Measurements from ENCODE around the gene C2orf78. TPM values are rescaled to one million over a fixed set of nuclear protein-coding genes. Genes with fewer than 3 reads are reported as not detected.

C2orf78 gene
- total RNA-seq, 1 experiment from 2014 or later: not detected

- H3K9me3 ChIP-seq (ENCODE audit: control insufficient read depth, insufficient read depth, low read depth, low read length): no peaks in the 10 kb centered on the region
- BruUV-seq (replicated peaks): no TSS peak
- TF ChIP-seq CTCF (IDR thresholded peaks at IDR 0.05) (no peak), TCF7L2 (IDR thresholded peaks at IDR 0.05; ENCODE audit: low read depth, low read length) (no peak), SIN3A (IDR thresholded peaks at IDR 0.05; ENCODE audit: borderline replicate concordance, insufficient read depth, low read depth, low read length) (no peak), REST (IDR thresholded peaks at IDR 0.05; ENCODE audit: insufficient read depth in 1 of 2, low read depth in 2 of 2, low read length in 1 of 2) (no peak), POLR2AphosphoS5 (IDR thresholded peaks at IDR 0.05; ENCODE audit: low read depth, low read length) (no peak)
- DNase-seq (ENCODE audit: low read depth, low spot score) (no peak), ATAC-seq (no peak)
- intact Hi-C loops (cut with micrococcal nuclease; ENCODE audit: unreplicated experiment): no loop called here
- no peaks in the 10 kb centered on the region for H3K4me1 ChIP-seq (ENCODE audit: control insufficient read depth, insufficient read depth, low read length)
- in situ Hi-C loops (cut with HindIII; ENCODE audit: low pct_unique_long_range_greater_than_20kb, low sequenced_read_pairs): no loop called here
- CTCF ChIA-PET: no interaction called here
- POLR2A ChIA-PET: no interaction called here
- H3K27me3 ChIP-seq (ENCODE audit: control insufficient read depth, insufficient read depth, low read length): no peaks in the 10 kb centered on the region
- H3K27ac ChIP-seq (ENCODE audit: low read length): no peak overlapping the region
- H3K36me3 ChIP-seq (ENCODE audit: control insufficient read depth, insufficient read depth, low read length): peaks cover 4% of the 10 kb centered on the region
- H3K4me3 ChIP-seq (ENCODE audit: low read depth in 2 of 2, low read length in 2 of 2): no peak overlapping the region
These were observed 58.1 kb downstream of the C2orf78 start for GRCh38 chr2:73841912-73842738.

GRCh38 chr2:73842739-73843019 is 58.7 kb downstream of the C2orf78 start:
- H3K27me3 ChIP-seq (ENCODE audit: control insufficient read depth, insufficient read depth, low read length): no peaks in the 10 kb centered on the region
- DNase-seq (ENCODE audit: low read depth, low spot score) (no peak), ATAC-seq (no peak)
- POLR2A ChIA-PET: interaction anchor here (0.6 kb wide), 1 partner anchor 305 kb away, joined by 3 read pairs; the partner anchor contains the start of gene BOLA3
- no TSS peak for BruUV-seq (replicated peaks)
- intact Hi-C loops (cut with micrococcal nuclease; ENCODE audit: unreplicated experiment): no loop called here
- in situ Hi-C loops (cut with HindIII; ENCODE audit: low pct_unique_long_range_greater_than_20kb, low sequenced_read_pairs): no loop called here
- CTCF ChIA-PET: no interaction called here
- H3K4me3 ChIP-seq (ENCODE audit: low read depth in 2 of 2, low read length in 2 of 2): no peak overlapping the region
- no peak for TF ChIP-seq CTCF (IDR thresholded peaks at IDR 0.05)
- TF ChIP-seq REST (IDR thresholded peaks at IDR 0.05; ENCODE audit: insufficient read depth in 1 of 2, low read depth in 2 of 2, low read length in 1 of 2): no peak
- TF ChIP-seq TCF7L2 (IDR thresholded peaks at IDR 0.05; ENCODE audit: low read depth, low read length): no peak
- no peak for TF ChIP-seq SIN3A (IDR thresholded peaks at IDR 0.05; ENCODE audit: borderline replicate concordance, insufficient read depth, low read depth, low read length)
- no peak for TF ChIP-seq POLR2AphosphoS5 (IDR thresholded peaks at IDR 0.05; ENCODE audit: low read depth, low read length)
- peaks cover 4% of the 10 kb centered on the region for H3K36me3 ChIP-seq (ENCODE audit: control insufficient read depth, insufficient read depth, low read length)
- H3K27ac ChIP-seq (ENCODE audit: low read length): no peak overlapping the region
- no peaks in the 10 kb centered on the region for H3K9me3 ChIP-seq (ENCODE audit: control insufficient read depth, insufficient read depth, low read depth, low read length)
- no peaks in the 10 kb centered on the region for H3K4me1 ChIP-seq (ENCODE audit: control insufficient read depth, insufficient read depth, low read length)
